Parathyroid adenoma (tissue), 2 donors: ENCODE results near the gene C1QTNF6.

Source experiments
- H2AFZ ChIP-seq: fragments of 300-600 bp; sonication (generic); one replicate; pipeline ENCODE4 v1.7.0; 2017; ENCODE audit warnings: antibody characterized with exemption, mild to moderate bottlenecking
- H3K27ac ChIP-seq: fragments of 300-600 bp; sonication (generic); one replicate; pipeline ENCODE4 v1.7.0; 2017
- H3K27me3 ChIP-seq: fragments of 300-600 bp; sonication (generic); one replicate; pipeline ENCODE4 v1.7.0; 2017; ENCODE audit warnings: low read length; ENCODE audit not compliant: control insufficient read depth, insufficient read depth
- H3K36me3 ChIP-seq: fragments of 300-600 bp; sonication (generic); one replicate; pipeline ENCODE4 v1.7.0; 2017; ENCODE audit warnings: low read length; ENCODE audit not compliant: control insufficient read depth, insufficient read depth
- H3K4me1 ChIP-seq: fragments of 300-600 bp; sonication (generic); one replicate; pipeline ENCODE4 v1.7.0; 2017; ENCODE audit warnings: control low read depth
- H3K4me2 ChIP-seq: fragments of 300-600 bp; sonication (generic); one replicate; pipeline ENCODE4 v1.7.0; 2017; ENCODE audit warnings: low read length
- H3K4me3 ChIP-seq: fragments of 300-600 bp; sonication (generic); one replicate; pipeline ENCODE4 v1.7.0; 2017; ENCODE audit warnings: low read depth, low read length
- H3K79me2 ChIP-seq: fragments of 300-600 bp; sonication (generic); one replicate; pipeline ENCODE4 v1.7.0; 2017; ENCODE audit warnings: control low read depth
- H3K9ac ChIP-seq: fragments of 300-600 bp; sonication (generic); one replicate; pipeline ENCODE4 v1.7.0; 2017; ENCODE audit warnings: mild to moderate bottlenecking
- H3K9me3 ChIP-seq: fragments of 300-600 bp; sonication (generic); one replicate; pipeline ENCODE4 v1.7.0; 2017; ENCODE audit warnings: low read length; ENCODE audit not compliant: control insufficient read depth
- CTCF ChIP-seq: fragments of 300-600 bp; sonication (generic); IDR thresholded peaks from one replicate; pipeline ENCODE4 v1.7.0; 2017; ENCODE audit warnings: antibody characterized with exemption, mild to moderate bottlenecking
- donor health status: primary hyperparathyroidism.

Gene C1QTNF6

DNA sequence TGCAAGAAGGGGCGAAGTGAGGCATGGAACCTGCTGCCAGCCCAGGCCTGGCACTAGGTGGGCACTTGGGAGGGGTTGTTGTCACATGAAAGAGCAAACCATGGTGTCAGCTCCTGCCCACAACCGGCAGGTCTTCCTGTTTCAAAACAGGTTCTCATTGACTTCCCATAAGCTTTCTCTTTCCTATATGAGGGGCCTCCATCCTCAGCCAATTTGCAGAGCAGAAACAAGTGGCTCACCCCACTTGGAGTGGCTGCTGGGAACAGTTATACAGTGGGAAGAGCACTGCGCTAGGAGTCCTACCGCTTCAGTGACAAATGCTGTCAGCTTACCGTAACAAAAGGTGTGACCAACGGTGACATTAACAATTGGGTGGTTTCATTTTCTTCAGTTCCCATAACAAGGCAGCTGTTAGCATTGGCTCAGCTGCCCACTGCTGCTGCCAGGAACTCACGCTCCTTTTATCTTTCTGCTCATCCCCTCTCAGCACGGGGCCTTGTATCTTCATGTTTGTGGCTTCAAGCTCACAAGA is 34.5 kb upstream of the C1QTNF6 start:
- no peak for TF ChIP-seq CTCF
- no peaks in the 10 kb centered on the region for H3K4me1 ChIP-seq
- H3K27me3 ChIP-seq: no peaks in the 10 kb centered on the region
- no peaks in the 10 kb centered on the region for H3K9me3 ChIP-seq
- no peak overlapping the region for H3K9ac ChIP-seq
- H2AFZ ChIP-seq: no peak overlapping the region
- no peaks in the 10 kb centered on the region for H3K79me2 ChIP-seq
- no peaks in the 10 kb centered on the region for H3K36me3 ChIP-seq
- no peak overlapping the region for H3K4me3 ChIP-seq
- H3K4me2 ChIP-seq: no peak overlapping the region
- H3K27ac ChIP-seq: no peak overlapping the region

DNA sequence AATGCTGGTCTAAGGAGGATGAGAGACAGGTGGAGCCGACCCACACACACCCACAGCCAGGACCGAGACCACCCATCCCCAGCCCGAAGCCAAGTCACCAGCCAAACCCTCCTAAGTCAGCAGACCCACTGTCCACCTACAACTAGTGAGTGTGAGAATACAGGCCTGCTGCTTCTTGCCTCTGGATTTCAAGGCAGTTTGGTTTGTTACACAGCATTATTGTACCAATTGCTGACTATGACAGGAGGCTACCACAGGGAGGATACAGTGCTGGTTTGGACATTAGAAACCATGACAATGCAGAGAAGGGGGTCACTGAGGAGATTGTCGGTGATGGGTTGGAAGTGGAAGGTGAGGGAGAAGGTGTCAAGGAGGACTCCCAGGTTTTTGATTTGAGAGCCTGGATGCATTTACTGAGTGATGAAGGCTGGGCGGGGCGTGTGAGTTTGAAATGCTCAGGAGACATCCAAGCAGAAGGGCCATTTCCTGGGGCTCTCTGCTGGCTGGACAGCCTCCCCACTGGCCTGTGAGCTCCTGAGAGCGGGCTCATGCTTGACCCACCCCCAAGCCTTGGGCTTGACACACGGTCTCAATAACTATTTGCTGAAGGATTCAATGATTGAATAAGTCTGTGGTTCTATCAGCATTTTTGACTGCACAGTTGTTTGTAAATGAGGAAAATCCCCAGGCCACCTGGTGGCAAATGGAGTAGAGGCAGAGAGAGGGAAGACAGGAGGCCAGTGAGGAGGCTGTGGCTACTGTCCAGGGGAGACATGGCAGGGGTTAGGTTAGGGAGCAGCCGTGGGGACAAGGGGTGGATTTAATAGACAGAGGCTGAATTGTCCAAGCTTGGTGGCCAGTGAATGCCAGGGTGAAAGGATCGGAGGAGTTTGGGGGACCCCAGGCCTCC is 33.6 kb upstream of the C1QTNF6 start:
- no peak overlapping the region for H3K27ac ChIP-seq
- no peak overlapping the region for H3K4me2 ChIP-seq
- no peaks in the 10 kb centered on the region for H3K27me3 ChIP-seq
- no peak overlapping the region for H2AFZ ChIP-seq
- H3K36me3 ChIP-seq: no peaks in the 10 kb centered on the region
- no peaks in the 10 kb centered on the region for H3K4me1 ChIP-seq
- no peak overlapping the region for H3K4me3 ChIP-seq
- H3K79me2 ChIP-seq: no peaks in the 10 kb centered on the region
- H3K9ac ChIP-seq: no peak overlapping the region
- no peaks in the 10 kb centered on the region for H3K9me3 ChIP-seq
- no peak for TF ChIP-seq CTCF

- no peak for TF ChIP-seq CTCF
- Histone ChIP-seq H3K36me3 (no peaks in the 10 kb centered on the region), H3K27me3 (no peaks in the 10 kb centered on the region), H3K4me1 (no peaks in the 10 kb centered on the region), H3K4me2 (no peak overlapping the region), H2AFZ (no peak overlapping the region), H3K27ac (no peak overlapping the region), H3K9ac (no peak overlapping the region), H3K4me3 (no peak overlapping the region), H3K79me2 (no peaks in the 10 kb centered on the region), H3K9me3 (no peaks in the 10 kb centered on the region)
Measured at GRCh38 chr22:37220543-37220981, 32.5 kb upstream of the C1QTNF6 start.

GRCh38 chr22:37219533-37219932 is 31.5 kb upstream of the C1QTNF6 start:
- Histone ChIP-seq H3K9me3 (no peaks in the 10 kb centered on the region), H3K4me3 (no peak overlapping the region), H3K9ac (no peak overlapping the region), H2AFZ (no peak overlapping the region), H3K4me2 (no peak overlapping the region), H3K27ac (no peak overlapping the region), H3K4me1 (no peaks in the 10 kb centered on the region), H3K79me2 (no peaks in the 10 kb centered on the region), H3K27me3 (no peaks in the 10 kb centered on the region), H3K36me3 (no peaks in the 10 kb centered on the region)
- no peak for TF ChIP-seq CTCF
